ENCODE results near the gene HOXD11.
A peak's percentile ranks its signal among the peaks of the same experiment; 100 is the strongest.

Gene HOXD11

GRCh38 chr2:176109192-176109901 lies 2.3 kb downstream of the HOXD11 start:
- no peak for DNase-seq

GRCh38 chr2:176109946-176110345 lies 2.9 kb downstream of the HOXD11 start:
- no peak for DNase-seq

GRCh38 chr2:176110415-176111308 lies 3.6 kb downstream of the HOXD11 start:
- DNase-seq: no peak

GRCh38 chr2:176111309-176111663 lies 4.2 kb downstream of the HOXD11 start:
- DNase-seq: no peak

GRCh38 chr2:176111846-176112374 lies 4.8 kb downstream of the HOXD11 start:
- no peak for DNase-seq

- no peak for DNase-seq
These were observed 5.6 kb downstream of the HOXD11 start for GRCh38 chr2:176112375-176113302.

GRCh38 chr2:176114120-176114929 lies 7.2 kb downstream of the HOXD11 start:
- DNase-seq: peak; percentile 28

- DNase-seq: no peak
These were observed 8.0 kb downstream of the HOXD11 start for GRCh38 chr2:176114930-176115625.

GRCh38 chr2:176115883-176116813 lies 9.1 kb downstream of the HOXD11 start, which contains the start of gene HOXD10:
HOXD10 (plus strand) TSS chr2:176116778; CDS start chr2:176116834, 56 bp downstream.
- no peak for DNase-seq

GRCh38 chr2:176117162-176117822 lies 10.2 kb downstream of the HOXD11 start:
- DNase-seq: no peak

GRCh38 chr2:176117823-176118371 lies 10.8 kb downstream of the HOXD11 start:
- no peak for DNase-seq

GRCh38 chr2:176118601-176119339 lies 11.7 kb downstream of the HOXD11 start:
- DNase-seq: no peak

GRCh38 chr2:176120364-176121189 lies 13.5 kb downstream of the HOXD11 start:
- no peak for DNase-seq

GRCh38 chr2:176121190-176122051 lies 14.3 kb downstream of the HOXD11 start:
- DNase-seq: no peak

- DNase-seq: no peak
These were observed 15.1 kb downstream of the HOXD11 start for GRCh38 chr2:176122052-176122682.

Measured in NCI-H1436 (cell line).